ENCODE results near the gene INSR. TPM values are rescaled to one million over a fixed set of nuclear protein-coding genes. Genes with fewer than 3 reads are reported as not detected.

Gene INSR
- total RNA-seq, 3 donors from 2014 or later (not counting 1 experiment from before 2014, with no cell fraction given): 0.50 to 4.9 (median 2.0) TPM

DNA sequence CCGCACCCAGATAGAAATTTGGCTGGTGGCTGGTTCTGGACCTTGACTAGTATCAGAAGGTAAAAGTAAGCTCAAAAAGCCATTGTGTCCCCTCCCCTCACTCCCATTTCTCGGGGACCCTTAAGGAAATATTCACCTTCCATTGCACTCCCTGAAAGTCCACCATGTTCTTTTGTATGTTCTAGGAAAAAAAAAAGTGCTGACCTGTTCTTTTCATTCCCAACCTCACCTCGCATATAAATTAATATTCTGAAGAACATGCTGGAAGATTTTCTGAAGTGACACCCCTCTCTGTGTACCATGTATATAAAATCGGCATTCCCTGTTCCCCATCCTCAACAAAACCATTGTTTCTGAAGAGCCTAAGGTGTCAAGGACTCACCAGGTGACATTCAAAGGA lies 181.5 kb downstream of the INSR start:
- Mint-ChIP-seq H3K4me3 (no peak overlapping the region), H3K4me1 (no peaks in the 10 kb centered on the region), H3K36me3 (no peaks in the 10 kb centered on the region), H3K27me3 (ENCODE audit: low read depth in 2 of 2) (peaks cover 0 to 3% of the 10 kb centered on the region in 2 donors), H3K27ac (no peak overlapping the region), H3K9me3 (no peaks in the 10 kb centered on the region)
- no peak overlapping the region for H3K4me3 ChIP-seq (ENCODE audit: low read length)
- no peak for TF ChIP-seq CTCF (IDR thresholded peaks at IDR 0.05)
- no peaks in the 10 kb centered on the region for H3K36me3 ChIP-seq (ENCODE audit: control insufficient read depth, insufficient read depth, low read length)
- H3K9me3 ChIP-seq (ENCODE audit: control insufficient read depth, insufficient read depth, low read length): no peaks in the 10 kb centered on the region
- H3K27ac ChIP-seq (ENCODE audit: low read length): no peak overlapping the region
- DNase-seq (no peak), ATAC-seq (no peak)
- WGBS (ENCODE audit: insufficient coverage): 80% methylated on average over 1 of the region's 4 CpGs
- H3K27me3 ChIP-seq (ENCODE audit: control insufficient read depth, insufficient read depth, low read length): no peaks in the 10 kb centered on the region
- intact Hi-C loops (cut with micrococcal nuclease): no loop called here
- H3K4me1 ChIP-seq (ENCODE audit: control insufficient read depth, insufficient read depth, low read length): no peaks in the 10 kb centered on the region

- H3K4me1 ChIP-seq (ENCODE audit: control insufficient read depth, insufficient read depth, low read length): no peaks in the 10 kb centered on the region
- H3K27me3 ChIP-seq (ENCODE audit: control insufficient read depth, insufficient read depth, low read length): no peaks in the 10 kb centered on the region
- no peak overlapping the region for H3K4me3 ChIP-seq (ENCODE audit: low read length)
- DNase-seq: no peak
- Mint-ChIP-seq H3K9me3 (no peaks in the 10 kb centered on the region), H3K36me3 (no peaks in the 10 kb centered on the region), H3K4me1 (no peaks in the 10 kb centered on the region), H3K27ac (no peak overlapping the region), H3K4me3 (no peak overlapping the region), H3K27me3 (ENCODE audit: low read depth in 2 of 2) (peaks cover 0 to 3% of the 10 kb centered on the region in 2 donors)
- ATAC-seq: no peak
- H3K27ac ChIP-seq (ENCODE audit: low read length): no peak overlapping the region
- H3K9me3 ChIP-seq (ENCODE audit: control insufficient read depth, insufficient read depth, low read length): no peaks in the 10 kb centered on the region
- intact Hi-C loops (cut with micrococcal nuclease): no loop called here
- H3K36me3 ChIP-seq (ENCODE audit: control insufficient read depth, insufficient read depth, low read length): no peaks in the 10 kb centered on the region
- TF ChIP-seq CTCF (IDR thresholded peaks at IDR 0.05): no peak
- WGBS (ENCODE audit: insufficient coverage): 76% methylated on average over 6 of the region's 8 CpGs
Measured at GRCh38 chr19:7109678-7110289, 184.4 kb downstream of the INSR start.

DNA sequence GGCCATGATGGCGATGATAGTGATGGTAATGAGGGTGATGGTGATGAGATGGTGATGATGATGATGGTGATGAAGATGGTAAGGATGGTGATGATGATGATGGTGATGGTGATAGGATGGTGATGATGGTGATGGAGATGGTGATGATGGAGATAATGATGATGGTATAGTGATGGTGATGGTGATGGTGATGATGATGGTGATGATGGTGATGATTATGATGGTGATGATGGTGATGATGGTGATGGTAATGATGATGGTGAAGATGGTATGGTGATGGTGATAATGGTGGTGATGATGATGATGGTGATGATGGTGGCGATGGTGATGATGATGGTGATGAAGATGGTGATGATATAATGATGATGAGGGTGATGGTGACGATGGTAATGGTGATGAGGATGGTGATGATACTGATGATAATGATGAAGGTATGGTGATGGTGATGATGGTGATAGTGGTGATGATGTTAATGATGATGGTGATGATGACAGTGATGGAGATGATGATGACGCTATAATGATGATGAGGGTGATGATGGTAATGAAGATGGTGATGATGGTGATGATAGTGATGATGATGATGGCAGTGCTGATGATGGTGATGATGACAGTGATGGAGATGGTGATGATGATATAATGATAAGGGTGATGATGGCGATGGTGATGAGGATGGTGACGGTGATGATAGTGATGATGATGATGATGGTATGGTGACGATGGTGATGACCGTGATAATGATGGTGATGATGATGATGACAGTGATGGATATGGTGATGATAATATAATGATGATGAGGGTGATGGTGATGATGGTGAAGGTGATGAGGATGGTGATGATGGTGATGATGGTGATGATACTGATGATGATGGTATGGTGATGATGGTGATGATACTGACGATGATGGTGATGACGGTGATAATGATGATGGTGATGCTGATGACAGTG lies 187.2 kb downstream of the INSR start:
- Histone ChIP-seq H3K36me3 (ENCODE audit: control insufficient read depth, insufficient read depth, low read length) (no peaks in the 10 kb centered on the region), H3K27ac (ENCODE audit: low read length) (no peak overlapping the region), H3K4me3 (ENCODE audit: low read length) (no peak overlapping the region), H3K4me1 (ENCODE audit: control insufficient read depth, insufficient read depth, low read length) (no peaks in the 10 kb centered on the region), H3K27me3 (ENCODE audit: control insufficient read depth, insufficient read depth, low read length) (no peaks in the 10 kb centered on the region), H3K9me3 (ENCODE audit: control insufficient read depth, insufficient read depth, low read length) (no peaks in the 10 kb centered on the region)
- DNase-seq (no peak), ATAC-seq (no peak)
- Mint-ChIP-seq H3K9me3 (no peaks in the 10 kb centered on the region), H3K36me3 (no peaks in the 10 kb centered on the region), H3K4me1 (no peaks in the 10 kb centered on the region), H3K27me3 (ENCODE audit: low read depth in 2 of 2) (no peaks in the 10 kb centered on the region), H3K4me3 (no peak overlapping the region), H3K27ac (no peak overlapping the region)
- intact Hi-C loops (cut with micrococcal nuclease): no loop called here
- TF ChIP-seq CTCF (IDR thresholded peaks at IDR 0.05): no peak
- WGBS (ENCODE audit: insufficient coverage): 86% methylated on average over 10 of the region's 10 CpGs

Measured in natural killer cell (primary cell).